PC-9 (cell line): Measurements from ENCODE around the gene SLC15A1. TPM values are rescaled to one million over a fixed set of nuclear protein-coding genes. Genes with fewer than 3 reads are reported as not detected.

Experiments used
- Bru-seq: library from RNA; stranded (reverse); fragments of 400-500 nt; gene quantifications from one replicate; lab custom pipeline; 2021; lab: Mats Ljungman, UMichigan
- BruChase-seq, 2 experiments: library from RNA; stranded (reverse); fragments of 400-500 nt; gene quantifications; one replicate each; lab custom pipeline; 2021; lab: Mats Ljungman, UMichigan
- BruUV-seq: library from RNA; stranded (reverse); fragments of 400-500 nt; replicated peaks from 2 replicates; lab custom pipeline; 2021; lab: Mats Ljungman, UMichigan
- CTCF ChIA-PET: fragments of 300-600 bp; sonication (Branson Sonifier 250); formaldehyde crosslinking; loops from one replicate; lab custom pipeline; 2022; ENCODE audit warnings: antibody characterized with exemption; lab: Charles Lee
- POLR2A ChIA-PET: fragments of 300-600 bp; sonication (Branson Sonifier 250); formaldehyde crosslinking; loops from one replicate; lab custom pipeline; 2022; ENCODE audit warnings: antibody characterized with exemption; ENCODE audit not compliant: unreplicated experiment; lab: Charles Lee
- DNase-seq, 2 experiments: peaks; one replicate each; pipeline versions ENCODE4 v3.0.0 to v3.0.0-alpha.2; 2015 to 2022; ENCODE audit warnings: mixed read lengths in 1 of 2
- H2AFZ ChIP-seq: fragments of 200-600 bp; sonication (generic); 2 replicates; pipeline ENCODE4 v1.8.1; 2017; ENCODE audit warnings: antibody characterized with exemption
- H3F3A ChIP-seq: fragments of 200-600 bp; sonication (generic); 2 replicates; pipeline ENCODE4 v1.8.1; 2017; ENCODE audit warnings: antibody characterized with exemption, mild to moderate bottlenecking, low read depth; ENCODE audit not compliant: insufficient read depth
- H3K27ac ChIP-seq: fragments of 200-600 bp; sonication (generic); 2 replicates; pipeline ENCODE4 v1.6.1; 2016; ENCODE audit warnings: mixed run types
- H3K27me3 ChIP-seq: fragments of 200-600 bp; sonication (generic); 2 replicates; pipeline ENCODE4 v1.6.1; 2016; ENCODE audit warnings: low read depth, mixed run types; ENCODE audit not compliant: insufficient read depth
- H3K36me3 ChIP-seq: fragments of 200-600 bp; sonication (generic); 2 replicates; pipeline ENCODE4 v1.6.1; 2016; ENCODE audit warnings: low read depth, mixed run types
- H3K4me1 ChIP-seq: fragments of 200-600 bp; sonication (generic); replicated peaks from 2 replicates; pipeline ENCODE4 v1.6.1; 2016; ENCODE audit warnings: mixed run types; ENCODE audit not compliant: insufficient read depth
- H3K4me2 ChIP-seq: fragments of 200-600 bp; sonication (generic); 2 replicates; pipeline ENCODE4 v1.6.1; 2017; ENCODE audit warnings: mixed run types
- H3K4me3 ChIP-seq: fragments of 200-600 bp; sonication (generic); 2 replicates; pipeline ENCODE4 v1.6.1; 2016; ENCODE audit warnings: mixed run types
- H3K79me2 ChIP-seq: fragments of 200-600 bp; sonication (generic); 2 replicates; pipeline ENCODE4 v1.6.1; 2017; ENCODE audit warnings: low read depth, mixed run types
- H3K9me2 ChIP-seq: fragments of 200-600 bp; sonication (generic); 2 replicates; pipeline ENCODE4 v1.8.1; 2017; ENCODE audit warnings: mild to moderate bottlenecking; ENCODE audit not compliant: insufficient read depth
- H3K9me3 ChIP-seq: fragments of 200-600 bp; sonication (generic); 2 replicates; pipeline ENCODE4 v1.8.1; 2016; ENCODE audit warnings: low read depth; ENCODE audit not compliant: insufficient read depth
- H4K20me1 ChIP-seq: fragments of 200-600 bp; sonication (generic); 2 replicates; pipeline ENCODE4 v1.8.1; 2017; ENCODE audit not compliant: insufficient read depth
- CTCF ChIP-seq: fragments of 200-600 bp; sonication (generic); conservative IDR thresholded peaks from 2 replicates; pipeline ENCODE4 v1.6.1; 2017; ENCODE audit warnings: mixed run types, antibody characterized with exemption, mild to moderate bottlenecking, moderate library complexity
- EZH2 ChIP-seq: fragments of 200-600 bp; sonication (generic); IDR thresholded peaks from 2 replicates; pipeline ENCODE4 v1.8.0; 2017; ENCODE audit warnings: antibody characterized with exemption, low read depth
- intact Hi-C: fragments of 100-400 bp; cut with micrococcal nuclease; formaldehyde crosslinking; loops from one replicate; pipeline ENCODE4 v1.10.0; 2022; ENCODE audit not compliant: unreplicated experiment
- long read RNA-seq: library from polyadenylated mRNA; stranded (forward); transcript quantifications from one replicate; pipeline ENCODE4 v2.0.0, GENCODE V29; 2022
- total RNA-seq: library from RNA; stranded (reverse); gene quantifications from 2 replicates; pipeline ENCODE4 v1.2.3, GENCODE V29; 2021

Gene SLC15A1
- 0.55 and 0.65 TPM in 2 replicates for total RNA-seq
- percentile 15 among the genes with signal in this experiment for Bru-seq, nascent RNA
- BruChase-seq, experiment 1, labeled RNA remaining after a 2-hour chase = percentile 21 among the genes with signal in this experiment
- percentile 23 among the genes with signal in this experiment for BruChase-seq, experiment 2, labeled RNA remaining after a 6-hour chase
- long read RNA-seq = 0 reads

GRCh38 chr13:98752467-98753290 lies at the start of gene SLC15A1:
Gene SLC15A1 (minus strand): TSS chr13:98752672. CDS start chr13:98752598, 74 bp downstream.
- intact Hi-C loops = no loop called here
- Histone ChIP-seq H3K9me2 (no peaks in the 10 kb centered on the region), H3K4me2 (peak within 1 kb of the TSS; percentile 84), H4K20me1 (no peaks in the 10 kb centered on the region), H3K27ac (no peak within 1 kb of the TSS), H3K4me3 (peak within 1 kb of the TSS; percentile 64), H3K9me3 (no peaks in the 10 kb centered on the region; the same call in none of the 2 replicates), H2AFZ (peak within 1 kb of the TSS; percentile 78), H3F3A (peaks cover 14% of the 10 kb centered on the region), H3K4me1 (peaks cover 20% of the 10 kb centered on the region), H3K27me3 (no peaks in the 10 kb centered on the region), H3K79me2 (no peaks in the 10 kb centered on the region), H3K36me3 (no peaks in the 10 kb centered on the region)
- TF ChIP-seq CTCF (no peak), EZH2 (no peak)
- POLR2A ChIA-PET = no interaction called here
- DNase-seq = no peak
- CTCF ChIA-PET = no interaction called here
- no TSS peak for BruUV-seq

- Histone ChIP-seq H3K27me3 (no peaks in the 10 kb centered on the region), H3K27ac (no peak overlapping the region), H3K4me2 (no peak overlapping the region), H3K36me3 (0 out of 2 replicates have a peak, but pooled peaks cover 17% of the 10 kb centered on the region), H3K9me2 (no peaks in the 10 kb centered on the region), H3F3A (no peaks in the 10 kb centered on the region), H3K4me3 (no peak overlapping the region), H3K79me2 (no peaks in the 10 kb centered on the region), H3K9me3 (no peaks in the 10 kb centered on the region), H2AFZ (no peak overlapping the region), H3K4me1 (no peaks in the 10 kb centered on the region), H4K20me1 (no peaks in the 10 kb centered on the region)
- ChIA-PET CTCF (no interaction called here), POLR2A (no interaction called here)
- DNase-seq = no peak
- TF ChIP-seq EZH2 (no peak), CTCF (no peak)
- no TSS peak for BruUV-seq
- intact Hi-C loops = no loop called here
Measured at GRCh38 chr13:98801626-98802418, 49.4 kb upstream of the SLC15A1 start.

GRCh38 chr13:98800078-98800477 lies 47.6 kb upstream of the SLC15A1 start:
- Histone ChIP-seq H3K27me3 (no peaks in the 10 kb centered on the region), H3K9me3 (no peaks in the 10 kb centered on the region), H2AFZ (no peak overlapping the region), H3K9me2 (no peaks in the 10 kb centered on the region), H4K20me1 (no peaks in the 10 kb centered on the region), H3K4me2 (no peak overlapping the region), H3K4me1 (no peaks in the 10 kb centered on the region), H3K36me3 (peaks cover 17% of the 10 kb centered on the region; the same call in 1 of the 2 replicates), H3K79me2 (no peaks in the 10 kb centered on the region), H3F3A (no peaks in the 10 kb centered on the region), H3K4me3 (no peak overlapping the region), H3K27ac (no peak overlapping the region)
- no TSS peak for BruUV-seq
- TF ChIP-seq CTCF (no peak), EZH2 (no peak)
- no peak for DNase-seq
- intact Hi-C loops = no loop called here
- ChIA-PET POLR2A (interaction anchor here (0.7 kb wide), 1 partner anchor 32 kb away, joined by 3 read pairs; no protein-coding TSS in a partner anchor), CTCF (no interaction called here)
